MCF 10A (cell line): Measurements from ENCODE around the gene FMNL2. TPM values are rescaled to one million over a fixed set of nuclear protein-coding genes. Genes with fewer than 3 reads are reported as not detected.

Experiments
- BruUV-seq: library from RNA; stranded (reverse); fragments of 400-500 nt; replicated peaks from 2 replicates; lab custom pipeline; 2021; lab: Mats Ljungman, UMichigan
- CTCF ChIA-PET: fragments of 300-600 bp; sonication (Branson Sonifier 250); formaldehyde crosslinking; extraction: SDS; loops from one replicate; lab custom pipeline; 2021; ENCODE audit warnings: antibody characterized with exemption, inconsistent platforms; lab: Yijun Ruan, JAX
- POLR2A ChIA-PET: fragments of 300-600, 350-650 bp; sonication (Branson Sonifier 250); formaldehyde crosslinking; extraction: SDS; loops from one replicate; lab custom pipeline; 2020; ENCODE audit warnings: antibody characterized with exemption, inconsistent platforms; lab: Yijun Ruan, JAX
- DNase-seq: peaks from one replicate; pipeline ENCODE4 v3.0.0-alpha.2; 2018; ENCODE audit not compliant: unreplicated experiment
- H3K27ac Mint-ChIP-seq: one replicate; pipeline ENCODE4 v1.8.0; 2022; ENCODE audit warnings: mild to moderate bottlenecking, low read depth, mixed read lengths; ENCODE audit not compliant: unreplicated experiment
- H3K27me3 Mint-ChIP-seq: one replicate; pipeline ENCODE4 v1.8.0; 2022; ENCODE audit warnings: mixed read lengths; ENCODE audit not compliant: insufficient read depth, unreplicated experiment
- H3K36me3 Mint-ChIP-seq: one replicate; pipeline ENCODE4 v1.8.0; 2022; ENCODE audit warnings: mild to moderate bottlenecking, moderate library complexity, mixed read lengths; ENCODE audit not compliant: insufficient read depth, unreplicated experiment
- H3K4me1 Mint-ChIP-seq: one replicate; pipeline ENCODE4 v1.8.0; 2022; ENCODE audit warnings: mixed read lengths; ENCODE audit not compliant: insufficient read depth, unreplicated experiment
- H3K4me3 Mint-ChIP-seq: one replicate; pipeline ENCODE4 v1.8.0; 2022; ENCODE audit warnings: mild to moderate bottlenecking, moderate library complexity, mixed read lengths; ENCODE audit not compliant: unreplicated experiment
- H3K9me3 Mint-ChIP-seq: one replicate; pipeline ENCODE4 v1.8.0; 2022; ENCODE audit warnings: mixed read lengths; ENCODE audit not compliant: unreplicated experiment
- intact Hi-C: fragments of 100-400 bp; cut with micrococcal nuclease; formaldehyde crosslinking; loops from 2 replicates; pipeline ENCODE4 v1.14.1; 2022
- total RNA-seq: library from RNA; stranded (reverse); gene quantifications from 2 replicates; pipeline ENCODE4 v1.2.3, GENCODE V29; 2022
- TF ChIP-seq, protein P1 (sequence below): fragments of 200-600 bp; IDR thresholded peaks from one replicate; pipeline ENCODE4 v1.8.0; 2022; ENCODE audit warnings: antibody characterized with exemption, mild to moderate bottlenecking; ENCODE audit not compliant: unreplicated experiment

FMNL2 gene
- total RNA-seq, 1 experiment from 2014 or later, result 76.5 TPM

DNA sequence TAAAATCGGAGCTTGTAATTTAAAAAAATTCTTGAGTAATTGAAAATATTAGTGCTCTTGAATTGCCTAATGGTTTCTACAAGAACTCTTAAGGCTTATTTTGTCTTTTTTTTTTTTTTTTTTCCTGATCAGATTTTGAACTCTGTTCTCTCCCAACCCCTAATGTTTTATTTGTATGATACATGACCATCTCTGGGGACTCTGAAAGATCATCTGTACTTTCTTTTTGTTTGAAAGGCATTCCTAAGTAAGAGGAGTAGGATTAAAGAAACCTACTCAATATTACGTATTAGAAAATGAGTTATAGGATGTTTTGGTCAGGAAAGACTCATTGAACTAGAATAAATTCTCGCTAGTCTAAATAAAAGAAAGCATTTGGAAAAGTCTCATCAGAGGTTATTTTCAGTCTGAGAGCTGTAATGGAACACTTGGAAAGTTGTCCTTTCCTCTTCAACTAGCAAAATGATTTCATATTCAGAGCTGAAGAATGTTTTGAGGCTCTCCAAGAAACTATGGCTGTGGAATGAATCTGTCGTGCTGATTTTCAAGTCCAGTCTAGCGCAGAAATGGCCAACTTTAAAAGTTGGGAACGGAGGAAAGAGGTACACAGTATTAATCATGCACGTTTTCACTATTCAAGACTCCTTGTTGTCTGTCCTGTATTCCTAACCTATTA is 199.6 kb downstream of the FMNL2 start:
- DNase-seq, result no peak
- Mint-ChIP-seq H3K27ac (no peak overlapping the region), H3K4me3 (no peak overlapping the region), H3K9me3 (no peaks in the 10 kb centered on the region), H3K36me3 (peaks cover under 1% of the 10 kb centered on the region), H3K27me3 (no peaks in the 10 kb centered on the region), H3K4me1 (peaks cover 5% of the 10 kb centered on the region)
- CTCF ChIA-PET, result interaction anchor here (0.6 to 1.1 kb wide), 3 partner anchors 85 to 1064 kb away, joined by 3 to 5 read pairs (median 3); no protein-coding TSS in a partner anchor
- POLR2A ChIA-PET, result interaction anchor here (0.7 to 1.3 kb wide), 4 partner anchors 10 to 57 kb away, joined by 3 to 4 read pairs (median 4); no protein-coding TSS in a partner anchor
- intact Hi-C loops, result no loop called here
- no TSS peak for BruUV-seq
- TF ChIP-seq, protein P1, sequence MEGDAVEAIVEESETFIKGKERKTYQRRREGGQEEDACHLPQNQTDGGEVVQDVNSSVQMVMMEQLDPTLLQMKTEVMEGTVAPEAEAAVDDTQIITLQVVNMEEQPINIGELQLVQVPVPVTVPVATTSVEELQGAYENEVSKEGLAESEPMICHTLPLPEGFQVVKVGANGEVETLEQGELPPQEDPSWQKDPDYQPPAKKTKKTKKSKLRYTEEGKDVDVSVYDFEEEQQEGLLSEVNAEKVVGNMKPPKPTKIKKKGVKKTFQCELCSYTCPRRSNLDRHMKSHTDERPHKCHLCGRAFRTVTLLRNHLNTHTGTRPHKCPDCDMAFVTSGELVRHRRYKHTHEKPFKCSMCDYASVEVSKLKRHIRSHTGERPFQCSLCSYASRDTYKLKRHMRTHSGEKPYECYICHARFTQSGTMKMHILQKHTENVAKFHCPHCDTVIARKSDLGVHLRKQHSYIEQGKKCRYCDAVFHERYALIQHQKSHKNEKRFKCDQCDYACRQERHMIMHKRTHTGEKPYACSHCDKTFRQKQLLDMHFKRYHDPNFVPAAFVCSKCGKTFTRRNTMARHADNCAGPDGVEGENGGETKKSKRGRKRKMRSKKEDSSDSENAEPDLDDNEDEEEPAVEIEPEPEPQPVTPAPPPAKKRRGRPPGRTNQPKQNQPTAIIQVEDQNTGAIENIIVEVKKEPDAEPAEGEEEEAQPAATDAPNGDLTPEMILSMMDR, result no peak

DNA sequence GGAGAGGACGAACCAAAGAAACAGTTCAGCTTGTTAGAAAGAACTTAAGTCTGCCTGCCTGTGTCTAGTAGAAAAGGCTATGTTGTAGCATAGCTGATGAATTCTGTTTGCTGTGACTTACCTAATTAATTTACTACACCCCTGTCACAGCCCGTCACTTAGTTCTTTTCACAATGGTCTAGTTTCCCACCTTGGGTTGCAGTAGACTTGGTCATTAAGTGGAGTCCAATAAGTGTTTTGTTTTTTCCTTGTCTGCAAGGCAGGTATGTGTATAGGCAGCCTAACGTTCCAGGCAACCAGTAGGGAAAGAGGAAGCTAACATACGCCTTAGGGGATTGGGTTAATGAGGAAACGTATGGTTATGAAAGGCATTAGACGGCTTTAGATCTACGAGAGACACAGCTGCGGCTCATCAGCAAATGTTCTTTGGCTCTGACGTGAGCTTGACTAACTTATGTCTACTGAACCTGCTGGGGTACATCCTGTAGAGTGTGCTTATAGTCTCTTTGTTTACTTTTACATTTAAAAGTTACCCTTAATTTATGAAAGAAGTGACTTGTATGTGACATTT is 202.2 kb downstream of the FMNL2 start:
- no peak for DNase-seq
- Mint-ChIP-seq H3K27ac (no peak overlapping the region), H3K4me1 (peaks cover 10% of the 10 kb centered on the region), H3K9me3 (no peaks in the 10 kb centered on the region), H3K27me3 (no peaks in the 10 kb centered on the region), H3K4me3 (no peak overlapping the region), H3K36me3 (no peaks in the 10 kb centered on the region)
- TF ChIP-seq, protein P1, result no peak
- intact Hi-C loops, result no loop called here
- no TSS peak for BruUV-seq
- POLR2A ChIA-PET, result interaction anchor here (0.7 to 1.5 kb wide), 4 partner anchors 11 to 200 kb away, joined by 3 to 6 read pairs (median 4); no protein-coding TSS in a partner anchor
- CTCF ChIA-PET, result no interaction called here

DNA sequence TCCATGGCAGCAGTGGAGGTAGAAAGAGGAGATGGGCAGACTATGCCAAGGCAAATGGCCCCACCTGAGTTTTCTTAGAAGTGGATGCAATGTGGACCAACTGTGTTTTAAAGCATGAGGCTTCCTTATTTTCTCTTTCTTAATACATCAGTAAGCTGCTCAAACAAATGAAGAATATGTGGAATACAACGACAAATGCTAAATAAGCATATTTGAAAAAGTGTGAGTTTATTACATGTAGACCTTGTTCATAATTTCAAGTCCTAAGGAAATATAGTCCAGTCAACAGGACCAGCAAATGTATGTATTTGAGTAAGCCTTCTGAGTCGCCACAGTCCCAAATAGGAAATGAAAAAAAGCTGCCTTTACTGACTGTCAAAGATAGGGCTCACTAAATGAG is 204.4 kb downstream of the FMNL2 start:
- Mint-ChIP-seq H3K27me3 (no peaks in the 10 kb centered on the region), H3K27ac (no peak overlapping the region), H3K4me3 (no peak overlapping the region), H3K4me1 (peaks cover 16% of the 10 kb centered on the region), H3K9me3 (no peaks in the 10 kb centered on the region), H3K36me3 (peaks cover 13% of the 10 kb centered on the region)
- no peak for DNase-seq
- ChIA-PET CTCF (interaction anchor here (0.6 to 1.5 kb wide), 5 partner anchors 9 to 176 kb away, joined by 3 to 5 read pairs (median 4); no protein-coding TSS in a partner anchor), POLR2A (interaction anchor here (1.0 to 1.2 kb wide), 3 partner anchors 14 to 72 kb away, joined by 3 to 6 read pairs (median 3); no protein-coding TSS in a partner anchor)
- BruUV-seq, result no TSS peak
- TF ChIP-seq, protein P1, result no peak
- intact Hi-C loops, result no loop called here

DNA sequence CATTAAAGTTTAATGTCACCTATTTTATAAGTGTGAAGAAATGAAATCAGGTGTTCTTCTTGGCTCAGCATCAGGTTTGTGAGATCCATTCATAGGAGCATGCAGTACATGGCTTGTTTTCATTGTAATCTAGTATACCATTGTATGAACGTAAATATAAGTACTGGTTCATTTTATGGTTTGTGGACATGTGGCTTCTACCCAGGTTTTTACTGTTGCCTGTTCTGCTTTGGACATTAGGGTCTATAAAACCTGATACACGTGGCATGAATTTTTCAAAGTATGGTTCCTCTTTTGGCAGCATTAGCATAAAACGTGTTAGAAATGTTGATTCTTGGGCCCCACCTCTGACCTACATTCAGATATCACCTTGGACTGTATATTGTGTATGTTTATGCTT is 206.7 kb downstream of the FMNL2 start:
- TF ChIP-seq, protein P1, result no peak
- ChIA-PET CTCF (interaction anchor here (0.6 kb wide), 1 partner anchor 32 kb away, joined by 3 read pairs; no protein-coding TSS in a partner anchor), POLR2A (interaction anchor here (1.4 kb wide), 1 partner anchor 32 kb away, joined by 3 read pairs; no protein-coding TSS in a partner anchor)
- Mint-ChIP-seq H3K9me3 (no peaks in the 10 kb centered on the region), H3K27me3 (no peaks in the 10 kb centered on the region), H3K36me3 (peaks cover 20% of the 10 kb centered on the region), H3K4me1 (peaks cover 16% of the 10 kb centered on the region), H3K4me3 (no peak overlapping the region), H3K27ac (no peak overlapping the region)
- no TSS peak for BruUV-seq
- DNase-seq, result no peak
- intact Hi-C loops, result no loop called here
